Gastroesophageal sphincter (tissue), 4 donors: ENCODE data around the gene ALKBH5. TPM values are rescaled to one million over a fixed set of nuclear protein-coding genes. Genes with fewer than 3 reads are reported as not detected.

Experiments
- ATAC-seq: fragments of 150-250 bp; one replicate; pipeline ENCODE4 v1.9.1; 2016; ENCODE audit warnings: mild to moderate bottlenecking, moderate library complexity
- H3K27ac ChIP-seq, 4 donors: fragments of 200-600 bp; sonication (generic) in 3 of 4; 1 replicate in 3 of 4; 2 replicates in 1 of 4; pipeline ENCODE4 v1.5.1; 2016 to 2019
- H3K27me3 ChIP-seq: fragments of 200-600 bp; sonication (generic); one replicate; pipeline ENCODE4 v1.5.1; 2019
- H3K36me3 ChIP-seq, 2 donors: fragments of 200-600 bp; sonication (generic); one replicate each; pipeline ENCODE4 v1.5.1; 2019; ENCODE audit warnings: control low read depth in 1 of 2
- H3K4me1 ChIP-seq, 3 donors: fragments of 200-600 bp; sonication (generic); 1 replicate in 2 of 3; 2 replicates in 1 of 3; pipeline ENCODE4 v1.5.1; 2016 to 2019; ENCODE audit warnings: control low read depth in 2 of 3
- H3K4me3 ChIP-seq, 2 donors: fragments of 200-600 bp; sonication (generic); one replicate each; pipeline ENCODE4 v1.5.1; 2019; ENCODE audit warnings: mild to moderate bottlenecking in 1 of 2, moderate library complexity in 1 of 2
- H3K9me3 ChIP-seq, 3 donors: fragments of 200-600 bp; sonication (generic); one replicate each; pipeline ENCODE4 v1.5.1; 2017 to 2019; ENCODE audit warnings: control low read depth in 2 of 3
- EP300 ChIP-seq: sonication (generic); formaldehyde crosslinking; IDR thresholded peaks from one replicate; pipeline ENCODE4 v1.6.1; 2017; ENCODE audit warnings: antibody characterized with exemption, mild to moderate bottlenecking
- POLR2A ChIP-seq, 2 donors: fragments of 450-650 bp; IDR thresholded peaks; one replicate each; pipeline ENCODE4 v1.6.1; 2017; ENCODE audit warnings: antibody characterized with exemption in 2 of 2, mild to moderate bottlenecking in 2 of 2, moderate library complexity in 1 of 2
- POLR2AphosphoS5 ChIP-seq: sonication (generic); formaldehyde crosslinking; IDR thresholded peaks from one replicate; pipeline ENCODE4 v1.6.1; 2017; ENCODE audit warnings: antibody characterized with exemption
- WGBS, 2 donors: methylation state at CpG; one replicate each; pipeline ENCODE4 v1.1.5; 2018; ENCODE audit warnings: low coverage in 1 of 2; 5-methylcytosine and 5-hydroxymethylcytosine counted together
- total RNA-seq, 4 donors: library from RNA; depleted of rRNA; stranded (reverse); fragments of >200 nt; gene quantifications; one replicate each; pipeline ENCODE4 v1.1.0, GENCODE V29; 2016
- TF ChIP-seq, protein P1 (sequence below), 4 experiments: fragments of 200-600 bp in 2 of 4; fragments of 450-650 bp in 2 of 4; sonication (generic) in 1 of 4; IDR thresholded peaks; one replicate each; pipeline ENCODE4 v1.5.1; 2017 to 2019; ENCODE audit warnings: antibody characterized with exemption in 4 of 4, mild to moderate bottlenecking in 2 of 4, moderate library complexity in 2 of 4

ALKBH5 gene
- 100 to 1,000 TPM; 123 to 207 (median 131) TPM for total RNA-seq

DNA sequence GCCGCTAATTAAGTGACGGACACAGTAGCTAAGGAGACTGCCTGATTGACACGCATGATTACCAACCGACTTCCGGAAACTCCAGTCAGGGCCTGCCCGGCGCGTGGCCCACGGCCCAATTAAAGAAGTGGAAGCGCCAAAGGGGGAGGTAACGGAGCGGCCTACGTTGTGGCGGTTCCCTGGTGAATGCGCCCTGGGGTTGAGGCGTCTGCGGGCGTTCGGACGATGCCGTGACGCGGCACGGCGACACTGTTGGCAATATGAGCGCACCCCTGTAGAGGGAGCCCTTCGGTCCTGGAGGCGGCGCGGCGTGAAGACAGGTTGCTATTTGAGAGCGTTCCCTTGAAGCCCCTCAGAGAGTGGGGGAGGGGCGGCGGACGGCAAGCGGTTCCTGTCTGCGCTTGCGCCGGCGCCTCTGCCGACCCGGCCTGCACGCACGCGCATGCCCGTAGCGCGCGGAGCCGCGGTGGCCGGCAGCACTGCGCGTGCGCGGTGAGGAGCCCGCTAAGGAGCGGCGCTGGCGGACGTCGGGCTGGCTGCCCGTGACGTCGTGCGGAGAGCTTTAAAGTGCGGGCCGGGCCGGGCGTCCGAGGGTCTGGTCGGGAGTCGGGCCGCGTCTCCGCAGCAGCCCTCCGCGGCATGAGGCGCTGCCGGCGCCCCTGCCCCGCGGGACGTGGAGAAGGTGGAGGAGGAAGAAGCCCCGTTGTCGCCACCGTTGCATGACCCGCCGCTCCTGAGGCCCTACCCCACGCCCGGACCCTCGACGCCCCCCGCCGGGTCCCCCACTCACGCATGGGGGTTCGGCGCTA is at the start of gene ALKBH5:
ALKBH5 (plus strand) TSS at position 495 of the 809 bp plus-strand sequence. CDS start 416 bp downstream, outside the sequence.
- TF ChIP-seq POLR2AphosphoS5 (peak; percentile 97), POLR2A (IDR thresholded peaks at IDR 0.05) (peak; percentile 97 to 98), EP300 (no peak)
- TF ChIP-seq, protein P1, sequence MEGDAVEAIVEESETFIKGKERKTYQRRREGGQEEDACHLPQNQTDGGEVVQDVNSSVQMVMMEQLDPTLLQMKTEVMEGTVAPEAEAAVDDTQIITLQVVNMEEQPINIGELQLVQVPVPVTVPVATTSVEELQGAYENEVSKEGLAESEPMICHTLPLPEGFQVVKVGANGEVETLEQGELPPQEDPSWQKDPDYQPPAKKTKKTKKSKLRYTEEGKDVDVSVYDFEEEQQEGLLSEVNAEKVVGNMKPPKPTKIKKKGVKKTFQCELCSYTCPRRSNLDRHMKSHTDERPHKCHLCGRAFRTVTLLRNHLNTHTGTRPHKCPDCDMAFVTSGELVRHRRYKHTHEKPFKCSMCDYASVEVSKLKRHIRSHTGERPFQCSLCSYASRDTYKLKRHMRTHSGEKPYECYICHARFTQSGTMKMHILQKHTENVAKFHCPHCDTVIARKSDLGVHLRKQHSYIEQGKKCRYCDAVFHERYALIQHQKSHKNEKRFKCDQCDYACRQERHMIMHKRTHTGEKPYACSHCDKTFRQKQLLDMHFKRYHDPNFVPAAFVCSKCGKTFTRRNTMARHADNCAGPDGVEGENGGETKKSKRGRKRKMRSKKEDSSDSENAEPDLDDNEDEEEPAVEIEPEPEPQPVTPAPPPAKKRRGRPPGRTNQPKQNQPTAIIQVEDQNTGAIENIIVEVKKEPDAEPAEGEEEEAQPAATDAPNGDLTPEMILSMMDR (IDR thresholded peaks at IDR 0.05) = peak in 2 of 4 experiments; percentile 22 to 23
- H3K27ac ChIP-seq = peak within 1 kb of the TSS; percentile 93 to 99 (median 94)
- H3K4me1 ChIP-seq = peaks cover 0 to 55% (median 27%) of the 10 kb centered on the region in 3 donors
- H3K9me3 ChIP-seq = no peaks in the 10 kb centered on the region
- WGBS, 2 donors = no CpG with 5 or more reads among the region's 98 CpGs
- H3K27me3 ChIP-seq = no peaks in the 10 kb centered on the region
- peak; percentile 95 for ATAC-seq
- peak within 1 kb of the TSS; percentile 79 to 99 for H3K4me3 ChIP-seq
- H3K36me3 ChIP-seq = no peaks in the 10 kb centered on the region

DNA sequence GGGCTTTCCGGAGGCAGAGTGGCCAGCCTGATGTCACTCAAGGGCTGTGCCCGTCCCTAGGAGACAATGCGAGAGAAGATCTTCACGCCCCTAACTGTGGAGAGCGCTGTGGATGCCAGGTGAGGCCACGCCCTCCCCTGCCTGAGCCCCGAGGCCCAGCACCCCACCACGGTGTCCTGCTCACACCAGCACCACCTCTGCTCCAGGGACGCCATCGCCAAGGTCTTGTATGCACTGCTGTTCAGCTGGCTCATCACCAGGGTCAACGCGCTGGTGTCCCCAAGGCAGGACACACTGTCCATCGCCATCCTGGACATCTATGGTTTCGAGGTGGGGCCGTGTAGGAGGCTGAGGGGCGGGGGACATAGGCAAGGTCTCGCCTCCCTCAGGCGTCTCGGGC is 47.3 kb upstream of the ALKBH5 start:
- WGBS, 2 donors = 85 to 100% methylated on average over 1 to 5 of the region's 19 CpGs
- no peaks in the 10 kb centered on the region for H3K9me3 ChIP-seq

DNA sequence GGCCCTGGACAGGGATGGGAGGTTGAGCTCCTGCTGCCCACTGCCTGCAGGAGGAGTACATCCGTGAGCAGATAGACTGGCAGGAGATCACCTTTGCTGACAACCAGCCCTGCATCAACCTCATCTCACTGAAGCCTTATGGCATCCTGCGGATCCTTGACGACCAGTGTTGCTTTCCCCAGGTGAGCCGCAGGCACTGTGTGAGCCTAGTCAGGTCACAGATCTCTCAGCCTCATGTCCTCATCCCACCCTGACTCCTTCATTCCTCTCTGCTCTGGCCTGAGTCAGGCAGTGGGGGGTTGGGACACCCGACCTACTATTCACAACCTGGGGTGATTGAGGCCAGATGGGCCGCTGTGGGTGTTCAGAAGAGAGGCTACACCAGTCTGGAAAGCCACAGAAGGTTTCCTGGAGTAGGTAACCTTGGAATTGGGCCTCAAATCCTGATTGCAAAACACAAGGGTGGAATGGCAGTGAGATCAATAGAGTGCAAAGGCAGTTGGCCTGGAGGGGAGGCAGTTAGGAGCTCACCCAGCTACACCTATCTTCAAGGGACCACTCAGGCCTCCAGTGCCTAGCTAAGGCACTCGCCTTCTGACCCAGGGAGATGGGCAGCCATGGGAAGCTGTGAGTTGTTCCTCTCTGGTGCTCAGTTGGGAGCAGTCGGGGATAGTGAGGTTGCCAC is 45.4 kb upstream of the ALKBH5 start:
- peaks cover 53% of the 10 kb centered on the region for H3K27me3 ChIP-seq
- ATAC-seq = no peak
- no peak overlapping the region for H3K4me3 ChIP-seq
- no peaks in the 10 kb centered on the region for H3K9me3 ChIP-seq
- TF ChIP-seq POLR2AphosphoS5 (no peak), EP300 (no peak), POLR2A (IDR thresholded peaks at IDR 0.05) (no peak)
- TF ChIP-seq, protein P1 (IDR thresholded peaks at IDR 0.05) = no peak
- peaks cover 0 to 9% (median 0%) of the 10 kb centered on the region in 3 donors for H3K4me1 ChIP-seq
- 80 to 100% methylated on average over 1 to 4 of the region's 8 CpGs for WGBS, 2 donors
- H3K36me3 ChIP-seq = no peaks in the 10 kb centered on the region
- no peak overlapping the region for H3K27ac ChIP-seq

More for the DNA sequence above, 47.3 kb upstream of the ALKBH5 start:
- H3K4me1 ChIP-seq = peaks cover 0 to 6% (median 0%) of the 10 kb centered on the region in 3 donors
- H3K27ac ChIP-seq = no peak overlapping the region
- peaks cover 52% of the 10 kb centered on the region for H3K27me3 ChIP-seq
- TF ChIP-seq POLR2AphosphoS5 (no peak), POLR2A (IDR thresholded peaks at IDR 0.05) (no peak), EP300 (no peak)
- TF ChIP-seq, protein P1 (IDR thresholded peaks at IDR 0.05) = no peak
- H3K4me3 ChIP-seq = no peak overlapping the region
- no peaks in the 10 kb centered on the region for H3K36me3 ChIP-seq
- no peak for ATAC-seq

DNA sequence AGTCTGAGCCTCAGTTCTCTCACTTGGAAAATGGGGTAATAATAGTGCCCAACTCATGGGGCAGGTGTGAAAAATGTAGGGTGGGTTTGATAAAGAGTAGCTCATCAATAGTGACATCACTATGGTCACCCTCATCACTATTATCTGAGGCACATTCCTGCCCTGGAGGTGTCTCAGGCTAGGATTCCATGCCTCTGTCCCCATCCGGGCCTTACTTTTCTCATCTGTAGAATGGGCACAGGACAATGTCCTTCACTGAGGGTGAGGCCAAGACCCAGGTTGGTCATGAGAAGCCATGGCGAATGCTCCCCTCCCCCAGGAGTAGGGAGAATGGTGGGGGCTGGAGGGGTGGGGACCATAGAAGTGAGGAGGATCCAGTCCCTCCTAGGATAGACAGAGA is 44.5 kb upstream of the ALKBH5 start:
- Histone ChIP-seq H3K27me3 (peaks cover 60% of the 10 kb centered on the region), H3K36me3 (no peaks in the 10 kb centered on the region), H3K9me3 (no peaks in the 10 kb centered on the region), H3K27ac (no peak overlapping the region), H3K4me3 (no peak overlapping the region), H3K4me1 (peaks cover 0 to 9% (median 0%) of the 10 kb centered on the region in 3 donors)
- TF ChIP-seq POLR2AphosphoS5 = no peak
- TF ChIP-seq POLR2A (IDR thresholded peaks at IDR 0.05) = no peak
- ATAC-seq = no peak
- WGBS, 2 donors = 100% methylated on average over 1 of the region's 2 CpGs; no CpG with 5 or more reads in 1 of the 2 donors

DNA sequence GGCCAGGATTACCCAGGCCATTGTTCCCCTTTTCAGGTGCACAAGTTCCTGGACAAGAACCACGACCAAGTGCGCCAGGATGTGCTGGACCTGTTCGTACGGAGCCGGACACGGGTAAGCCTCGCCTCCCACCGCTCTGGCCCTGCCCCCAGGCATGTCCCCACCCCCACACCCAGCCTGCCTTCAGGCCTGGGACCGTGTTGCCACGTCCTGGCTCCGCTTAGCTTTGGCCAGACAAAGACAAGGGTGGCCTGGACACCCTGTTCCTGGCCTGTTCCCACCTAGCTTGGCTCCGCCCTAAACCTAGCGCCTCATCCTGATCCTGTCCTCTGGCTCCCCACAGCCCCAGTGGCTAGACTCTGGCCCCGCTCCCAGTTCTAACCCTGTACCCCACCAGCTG is 44.1 kb upstream of the ALKBH5 start:
- TF ChIP-seq EP300 (no peak), POLR2A (IDR thresholded peaks at IDR 0.05) (no peak), POLR2AphosphoS5 (no peak)
- TF ChIP-seq, protein P1 (IDR thresholded peaks at IDR 0.05) = no peak
- no peak overlapping the region for H3K4me3 ChIP-seq
- no peaks in the 10 kb centered on the region for H3K9me3 ChIP-seq
- no peak overlapping the region for H3K27ac ChIP-seq
- H3K4me1 ChIP-seq = peaks cover 0 to 9% (median 0%) of the 10 kb centered on the region in 3 donors
- no peak for ATAC-seq
- H3K27me3 ChIP-seq = peaks cover 64% of the 10 kb centered on the region
- 78 to 86% methylated on average over 1 to 11 of the region's 14 CpGs for WGBS, 2 donors
- H3K36me3 ChIP-seq = no peaks in the 10 kb centered on the region
